Testis (tissue), 2 donors: ENCODE measurements around the gene CNTN5.

ENCODE experiments used
- CTCF ChIP-seq, 3 experiments: fragments of 450-650 bp in 2 of 3; fragments of 200-600 bp in 1 of 3; sonication (generic) in 1 of 3; IDR thresholded peaks; one replicate each; pipeline ENCODE4 v1.5.1; 2016 to 2019; ENCODE audit warnings: antibody characterized with exemption in 3 of 3, mild to moderate bottlenecking in 2 of 3, moderate library complexity in 1 of 3
- POLR2A ChIP-seq: fragments of 450-650 bp; IDR thresholded peaks from one replicate; pipeline ENCODE4 v1.6.1; 2017; ENCODE audit warnings: antibody characterized with exemption, mild to moderate bottlenecking, moderate library complexity

- TF ChIP-seq CTCF (IDR thresholded peaks at IDR 0.05): no peak
- no peak for TF ChIP-seq POLR2A
These were observed 163.4 kb downstream of the CNTN5 start for GRCh38 chr11:99184146-99184545.
